HTERT RPE-1 (cell line): ENCODE data around the gene ABL2.
"Not testable (repeated sequence)": the region's sequence is repeated elsewhere in the genome, so short reads cannot be mapped to it uniquely, and the experiment has no call there.

Experiments
- in situ Hi-C: fragments of 300-500 bp; cut with MboI; formaldehyde crosslinking; loops from 4 replicates; pipeline ENCODE4 v1.14.3; 2020; ENCODE audit warnings: low sequenced_read_pairs

Gene ABL2

GRCh38 chr1:179229214-179230140, at the start of gene ABL2:
Gene ABL2 (minus strand): TSS chr1:179229677. CDS start chr1:179229397, 280 bp downstream.
- in situ Hi-C loops, result no loop called here

DNA sequence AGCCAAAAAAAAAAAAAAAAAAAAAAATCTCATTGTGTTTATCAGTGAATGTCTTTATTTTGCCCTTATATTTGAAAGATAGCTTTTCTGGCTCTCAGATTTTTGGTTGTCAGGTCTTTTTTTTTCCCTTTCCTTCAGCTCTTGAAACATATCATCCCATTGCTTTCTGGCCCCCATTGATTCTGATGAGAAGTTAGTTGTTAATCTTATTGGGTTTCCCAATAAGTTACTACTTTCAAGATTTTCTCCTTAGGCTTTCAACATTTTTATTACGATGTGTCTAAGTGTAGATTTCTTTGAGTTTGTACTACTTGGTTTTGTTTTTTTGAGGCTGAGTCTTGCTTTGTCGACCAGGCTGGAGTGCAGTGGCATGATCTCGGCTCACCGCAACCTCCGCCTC, 49.4 kb upstream of the ABL2 start:
- in situ Hi-C loops, result no loop called here

DNA sequence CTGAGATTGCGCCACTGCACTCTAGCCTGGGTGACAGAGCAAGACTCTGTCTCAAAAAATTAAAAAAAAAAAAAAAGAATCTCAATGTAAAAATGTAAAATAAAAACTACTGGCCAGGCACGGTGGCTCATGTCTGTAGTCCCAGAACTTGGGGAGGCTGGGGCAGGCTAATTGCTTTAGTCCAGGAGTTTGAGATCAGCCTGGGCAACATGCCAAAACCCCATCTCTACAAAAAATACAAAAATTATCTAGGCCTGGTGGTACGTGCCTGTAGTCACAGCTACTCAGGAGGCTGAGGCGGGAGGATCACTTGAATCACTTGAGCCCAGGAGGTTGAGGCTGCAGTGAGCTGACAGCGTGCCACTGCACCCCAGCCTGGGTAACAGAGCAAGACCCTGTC, 44.9 kb upstream of the ABL2 start:
- in situ Hi-C loops, result not testable (repeated sequence)

DNA sequence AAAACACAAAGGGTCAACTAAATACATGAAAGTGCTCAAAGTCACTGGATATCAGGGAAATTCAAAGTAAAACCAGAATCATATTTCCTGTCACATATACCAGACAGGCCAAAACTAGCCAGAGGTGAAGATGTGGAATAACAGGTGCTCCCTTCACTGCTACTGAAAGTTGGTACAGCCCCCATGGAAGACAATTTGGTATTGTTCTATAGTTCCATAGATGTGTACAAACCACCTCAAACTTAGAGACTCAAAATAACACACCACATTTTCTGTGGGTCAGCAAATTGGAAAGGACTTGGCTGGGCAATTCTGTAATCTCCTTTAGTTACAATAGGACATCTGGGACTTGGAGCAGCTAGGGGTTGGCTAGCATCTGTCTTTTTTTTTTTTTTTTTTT, 39.6 kb upstream of the ABL2 start:
- in situ Hi-C loops, result no loop called here

DNA sequence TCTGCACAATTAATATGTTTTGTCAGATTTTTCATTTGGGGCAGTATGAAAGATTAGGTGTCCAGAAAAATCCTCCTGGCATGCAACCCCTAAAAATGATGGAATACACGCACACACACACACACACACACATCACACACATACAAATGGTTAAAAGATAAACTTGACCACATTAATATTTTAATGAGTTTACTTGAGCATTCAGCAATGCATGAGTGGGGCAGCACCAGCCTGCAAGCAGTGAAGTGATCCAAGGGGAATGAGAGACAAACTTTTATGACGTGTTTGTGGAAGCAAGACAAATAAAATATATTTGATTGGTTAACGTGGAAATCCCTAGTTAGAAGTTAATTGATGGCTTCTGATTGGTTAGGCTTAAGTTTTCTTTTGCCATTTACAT, 35.0 kb upstream of the ABL2 start:
- in situ Hi-C loops, result no loop called here

DNA sequence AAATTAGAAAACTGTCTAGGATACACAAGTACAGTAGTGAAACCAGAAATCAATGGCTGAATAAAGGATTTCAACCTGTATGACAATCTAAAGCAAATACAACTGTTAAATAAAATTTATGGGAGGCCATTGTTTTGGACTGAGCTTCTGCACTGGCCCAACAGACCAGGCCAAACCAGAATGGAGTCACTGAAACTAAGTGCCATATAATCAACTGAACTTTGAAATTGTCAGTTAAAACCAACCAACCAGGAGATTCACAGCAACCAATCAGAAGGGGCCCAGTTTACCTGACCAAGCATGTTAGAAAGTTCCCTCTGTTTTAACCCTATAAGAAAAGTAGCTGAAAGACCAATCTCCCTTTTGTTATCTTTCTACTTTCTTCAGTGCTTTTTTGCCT, 33.6 kb upstream of the ABL2 start:
- in situ Hi-C loops, result no loop called here

DNA sequence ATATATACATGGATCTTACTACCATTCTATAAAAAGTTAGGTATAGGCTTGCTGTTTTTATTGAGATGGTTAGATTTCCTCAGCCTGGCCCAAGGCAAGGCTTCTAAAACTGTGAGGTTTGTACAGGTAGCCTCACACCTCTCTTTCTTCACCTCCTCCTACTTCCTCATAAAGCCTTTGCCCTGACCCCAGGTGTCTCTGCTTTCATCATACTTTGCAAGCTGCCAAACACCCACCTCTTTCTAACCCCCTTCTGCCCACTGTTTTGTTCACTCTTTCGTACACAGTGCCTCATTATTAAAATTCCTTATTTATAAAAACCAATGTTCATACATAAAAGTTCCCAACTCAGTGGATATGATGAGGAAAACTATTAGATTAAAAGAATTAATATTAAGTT, 32.7 kb upstream of the ABL2 start:
- in situ Hi-C loops, result no loop called here

DNA sequence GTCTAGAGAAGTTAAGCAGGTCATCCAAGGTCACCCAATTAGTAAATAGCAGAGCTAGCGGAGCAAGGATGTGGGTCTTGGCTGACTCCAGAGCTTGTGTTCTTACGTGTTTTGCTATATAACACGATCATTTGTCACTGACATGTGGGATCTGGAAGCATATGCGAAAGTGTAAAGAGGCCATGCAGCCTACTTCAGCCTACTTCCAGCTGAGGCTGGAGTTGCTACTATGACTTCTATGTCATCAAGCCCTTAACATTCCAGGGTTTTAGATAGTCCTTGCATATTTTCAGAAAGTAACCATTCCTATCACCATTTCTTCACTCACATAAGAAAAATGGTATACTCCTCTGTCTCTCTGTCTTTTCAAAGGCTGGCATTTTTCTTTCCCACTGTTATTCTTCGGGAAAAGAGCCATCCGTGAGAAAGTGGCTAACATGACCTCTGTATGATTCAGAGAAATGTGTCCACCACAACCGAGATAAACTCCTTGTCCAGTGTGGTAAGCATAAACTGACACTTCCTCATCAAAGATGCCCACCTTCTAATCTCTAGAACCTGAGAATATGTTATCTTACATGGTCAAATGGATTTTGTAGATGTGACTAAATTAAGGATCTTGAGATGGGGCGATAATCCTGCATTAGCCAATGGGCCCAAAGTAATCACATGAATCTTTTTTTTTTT, 24.0 kb upstream of the ABL2 start:
- in situ Hi-C loops, result no loop called here

- in situ Hi-C loops, result no loop called here
These were observed 23.1 kb upstream of the ABL2 start for GRCh38 chr1:179252606-179253005.

DNA sequence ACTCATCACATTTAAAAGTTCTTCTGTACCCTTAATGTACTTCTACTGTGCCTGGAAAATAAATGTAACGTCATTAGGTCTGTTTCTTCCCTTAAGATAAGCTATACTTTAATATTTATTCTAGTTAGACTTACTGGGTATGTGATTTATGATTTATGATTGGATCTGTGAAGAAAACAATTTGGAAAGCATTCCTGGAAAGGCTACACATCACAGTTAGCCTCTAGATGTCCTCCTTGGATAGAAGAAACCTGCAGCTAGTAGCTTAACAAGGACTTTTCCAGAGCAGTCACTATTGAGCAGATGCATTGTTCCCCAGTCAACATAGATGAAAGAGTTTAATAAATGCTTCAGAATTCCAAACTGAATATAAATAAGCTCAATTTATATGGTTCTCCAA, 22.2 kb upstream of the ABL2 start:
- in situ Hi-C loops, result no loop called here

- in situ Hi-C loops, result no loop called here
These were observed 18.4 kb upstream of the ABL2 start for GRCh38 chr1:179247923-179248322.

DNA sequence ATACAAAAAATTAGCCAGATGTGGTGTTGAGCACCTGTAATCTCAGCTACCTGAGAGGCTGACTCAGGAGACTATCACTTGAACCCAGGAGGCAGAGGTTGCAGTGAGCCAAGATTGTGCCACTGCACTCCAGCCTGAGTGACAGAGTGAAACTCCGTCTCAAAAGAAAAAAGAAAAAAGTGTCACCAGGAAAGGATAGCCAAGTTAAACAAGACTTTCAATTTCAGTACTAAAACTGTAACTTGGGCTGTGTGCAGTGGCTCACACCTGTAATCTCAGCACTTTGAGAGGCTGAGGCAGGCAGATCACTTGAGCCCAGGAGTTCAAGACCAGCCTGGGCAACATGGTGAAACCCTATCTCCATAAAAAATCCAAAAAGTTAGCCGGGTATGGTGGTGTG, 15.9 kb upstream of the ABL2 start:
- in situ Hi-C loops, result not testable (repeated sequence)

DNA sequence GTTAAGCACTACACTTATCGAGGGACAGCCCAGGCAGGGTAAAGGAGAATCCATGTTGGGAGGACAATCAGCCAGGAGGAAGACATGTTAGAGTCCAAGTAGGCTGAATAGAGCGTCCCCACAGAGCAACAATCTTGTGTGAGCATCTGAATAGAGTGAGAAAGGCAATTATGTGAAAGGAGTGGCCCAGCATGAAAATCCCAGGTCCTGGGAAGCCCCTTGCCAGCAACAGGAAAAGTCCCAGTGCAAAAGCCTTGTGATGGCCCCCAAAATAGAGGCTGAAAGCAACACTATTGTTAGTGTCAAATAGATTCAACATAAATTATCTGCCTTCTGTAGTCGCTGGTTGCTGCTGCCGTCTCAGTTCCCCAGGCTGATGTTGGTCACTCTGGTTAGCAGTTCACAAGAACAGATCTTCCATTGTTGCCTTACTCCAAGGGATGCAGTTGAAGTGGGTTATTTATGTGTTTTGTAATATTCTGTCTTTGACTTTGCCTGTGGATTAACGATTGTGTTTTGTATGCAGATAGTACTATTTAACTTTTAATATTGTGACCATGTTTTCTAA, 12.1 kb upstream of the ABL2 start:
- in situ Hi-C loops, result no loop called here

DNA sequence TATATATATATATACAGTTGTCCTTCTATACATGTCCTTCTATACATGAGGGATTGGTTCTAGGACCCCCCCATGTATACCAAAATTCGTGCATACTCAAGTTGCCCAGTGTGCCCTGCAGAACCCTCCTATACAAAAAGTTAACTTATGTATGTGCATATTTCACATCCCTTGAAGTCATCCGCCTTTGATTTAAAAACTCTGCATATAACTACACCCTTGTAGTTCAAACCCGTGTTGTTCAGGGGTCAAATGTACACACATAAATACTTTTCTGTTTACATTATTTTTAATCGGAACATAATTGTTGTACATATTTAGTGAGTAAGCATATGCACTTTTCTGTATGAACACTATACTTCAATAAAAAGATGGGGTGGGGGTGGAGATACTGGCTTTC, 7.7 kb upstream of the ABL2 start:
- in situ Hi-C loops, result no loop called here

DNA sequence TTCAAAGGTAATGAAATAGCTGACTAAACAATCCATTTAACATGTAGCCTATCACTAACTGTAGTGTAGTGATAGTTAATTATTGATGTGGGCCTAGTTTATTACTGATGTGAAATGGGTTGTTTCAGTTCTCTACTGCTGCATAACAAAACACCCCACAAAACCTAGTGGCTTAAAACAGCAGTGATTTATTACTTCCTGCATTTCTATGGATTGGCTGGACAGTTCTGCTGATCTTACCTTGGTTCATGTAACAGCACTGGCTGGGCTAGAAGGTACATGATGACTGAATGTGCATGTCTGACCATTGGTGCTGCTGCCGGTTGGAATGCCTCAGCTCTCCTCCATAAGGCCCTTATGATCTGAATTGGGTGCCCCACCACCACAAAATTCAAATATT, 5.4 kb upstream of the ABL2 start:
- in situ Hi-C loops, result no loop called here

DNA sequence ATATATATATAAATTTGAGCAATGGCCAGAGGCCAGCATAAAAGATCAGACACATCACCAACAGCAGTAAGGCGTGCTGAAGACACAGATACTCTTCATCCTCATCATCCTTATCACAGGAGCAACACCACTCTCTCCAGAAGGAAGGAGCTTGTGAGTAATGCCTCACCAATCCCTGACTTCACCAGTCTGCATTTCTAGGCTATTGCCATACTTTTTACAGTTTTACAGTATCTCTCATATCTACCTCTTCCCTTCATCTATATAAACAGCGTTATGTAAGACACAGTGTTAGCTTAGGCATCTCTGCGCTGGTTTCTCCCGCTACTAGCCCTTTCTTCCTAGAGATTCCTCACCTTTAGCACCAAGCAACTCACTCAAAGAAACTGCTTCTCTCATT, 2.4 kb upstream of the ABL2 start:
- in situ Hi-C loops, result no loop called here

DNA sequence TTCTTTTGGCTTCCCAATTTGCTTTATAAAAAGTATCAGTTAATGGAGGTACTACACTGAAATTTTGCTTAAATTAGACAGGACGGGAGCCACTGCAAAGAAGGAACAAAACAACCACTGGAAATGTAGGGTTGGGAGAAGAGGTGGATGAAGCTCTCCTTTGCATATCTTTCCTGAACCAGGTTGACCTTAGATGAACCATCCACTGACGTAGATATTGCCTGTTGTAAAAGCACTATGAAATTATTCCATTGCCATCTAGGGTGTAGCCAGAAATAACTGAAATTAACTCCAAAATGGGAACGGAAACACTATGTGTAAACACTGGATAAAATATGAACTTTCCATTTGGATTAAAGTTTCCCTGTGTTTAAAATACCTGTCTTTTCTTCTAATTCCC, 1.2 kb upstream of the ABL2 start:
- in situ Hi-C loops, result no loop called here

DNA sequence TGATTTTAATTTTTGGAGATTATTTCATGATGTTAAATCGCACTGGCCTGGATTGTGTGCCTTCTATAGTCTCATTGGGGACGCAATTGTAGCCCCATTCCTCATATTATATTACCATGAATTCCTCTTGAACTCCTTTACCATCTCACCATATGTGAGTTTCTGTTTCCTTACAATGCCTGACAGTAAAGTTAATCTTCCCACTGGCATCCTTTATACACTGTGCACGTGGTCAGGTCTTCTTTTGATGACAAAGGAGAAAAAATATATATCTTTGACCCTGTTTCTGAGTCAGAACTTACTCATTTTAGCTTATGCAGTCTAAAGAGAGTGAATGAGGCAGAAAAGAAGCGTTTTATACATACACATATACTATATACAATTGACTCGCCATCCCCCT, 774 bp upstream of the ABL2 start:
- in situ Hi-C loops, result no loop called here

DNA sequence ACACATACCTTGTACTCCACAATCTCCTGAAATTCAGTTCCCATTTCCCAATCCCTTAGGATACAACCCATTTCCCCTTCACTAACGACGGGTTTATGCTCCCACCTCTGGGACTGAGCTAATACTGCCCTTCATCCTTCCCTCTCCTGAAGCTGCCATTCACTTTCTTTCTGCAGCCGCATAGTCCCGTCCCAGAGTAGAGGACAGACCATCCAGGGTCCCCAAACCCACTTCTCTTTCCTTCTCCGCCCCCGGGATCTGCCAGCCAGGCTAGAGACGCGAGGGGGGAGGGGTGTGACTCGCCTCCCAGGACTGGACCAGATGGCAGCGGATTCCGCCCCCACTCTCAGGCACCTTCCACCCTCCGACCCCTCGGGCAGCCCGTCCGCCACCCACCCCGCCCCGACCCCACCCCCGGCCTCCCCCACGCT, 679 bp downstream of the ABL2 start:
- in situ Hi-C loops, result no loop called here

- in situ Hi-C loops, result no loop called here
These were observed 2.7 kb downstream of the ABL2 start for GRCh38 chr1:179226738-179227137.

DNA sequence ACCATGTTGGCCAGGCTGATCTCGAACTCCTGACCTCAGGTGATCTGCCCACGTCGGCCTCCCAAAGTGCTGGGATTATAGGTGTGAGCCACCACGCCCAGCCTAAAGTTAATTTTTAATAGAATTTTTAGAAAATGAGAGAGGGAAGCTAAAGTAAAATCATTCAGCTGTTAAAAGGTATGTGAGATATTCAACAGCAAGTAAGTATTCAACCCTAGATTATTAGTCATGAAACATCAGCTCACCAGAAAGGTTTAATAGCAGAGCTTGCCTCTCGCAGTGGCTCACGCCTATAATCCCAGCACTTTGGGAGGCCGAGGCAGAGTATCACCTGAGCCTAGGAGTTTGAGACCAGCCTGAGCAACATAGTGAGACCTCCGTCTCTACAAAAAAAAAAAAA, 5.0 kb downstream of the ABL2 start:
- in situ Hi-C loops, result not testable (repeated sequence)

- in situ Hi-C loops, result not testable (repeated sequence)
These were observed 8.4 kb downstream of the ABL2 start for GRCh38 chr1:179221121-179221520.
